ENCODE data around the gene DUOXA2. TPM values are rescaled to one million over a fixed set of nuclear protein-coding genes. Genes with fewer than 3 reads are reported as not detected.
"Not testable (repeated sequence)": the region's sequence is repeated elsewhere in the genome, so short reads cannot be mapped to it uniquely, and the experiment has no call there.

DUOXA2 gene
- polyA plus RNA-seq, 5 donors = 0.10 to 0.21 (median 0.14) TPM; not detected in 2

DNA sequence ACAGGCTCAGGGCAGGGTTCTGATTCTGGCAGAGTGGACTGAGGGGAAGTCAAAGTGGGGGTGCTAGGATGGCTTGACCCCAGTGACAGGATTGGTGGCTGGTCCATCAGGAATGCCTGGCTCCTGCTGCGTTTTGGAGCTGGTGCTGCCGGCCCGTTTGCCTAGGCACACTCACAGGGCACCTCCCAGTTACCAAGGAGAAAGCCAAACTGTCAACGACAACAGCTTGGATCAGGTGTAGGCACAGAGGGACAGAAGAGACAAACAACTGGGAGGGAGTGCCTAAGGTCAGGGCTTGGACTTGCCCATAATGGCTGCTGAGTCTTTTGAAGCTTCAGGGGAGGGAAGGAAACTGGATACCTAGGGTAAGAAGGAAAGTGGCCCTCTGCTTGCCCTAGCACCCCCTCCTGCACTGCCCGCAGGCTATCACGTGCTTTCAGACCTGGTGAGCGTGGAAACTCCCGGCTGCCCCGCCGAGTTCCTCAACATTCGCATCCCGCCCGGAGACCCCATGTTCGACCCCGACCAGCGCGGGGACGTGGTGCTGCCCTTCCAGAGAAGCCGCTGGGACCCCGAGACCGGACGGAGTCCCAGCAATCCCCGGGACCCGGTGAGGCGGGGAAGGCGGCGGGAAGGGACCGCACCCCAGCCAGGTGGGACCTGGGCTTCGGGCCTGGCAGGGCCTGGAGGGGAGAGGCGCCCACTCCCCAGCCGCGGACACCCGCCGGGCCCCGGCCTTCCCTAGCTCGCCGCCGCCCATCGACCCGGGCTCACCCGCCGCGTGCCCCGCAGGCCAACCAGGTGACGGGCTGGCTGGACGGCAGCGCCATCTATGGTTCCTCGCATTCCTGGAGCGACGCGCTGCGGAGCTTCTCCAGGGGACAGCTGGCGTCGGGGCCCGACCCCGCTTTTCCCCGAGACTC is 20.8 kb downstream of the DUOXA2 start:
- DNase-seq = no peak

DNA sequence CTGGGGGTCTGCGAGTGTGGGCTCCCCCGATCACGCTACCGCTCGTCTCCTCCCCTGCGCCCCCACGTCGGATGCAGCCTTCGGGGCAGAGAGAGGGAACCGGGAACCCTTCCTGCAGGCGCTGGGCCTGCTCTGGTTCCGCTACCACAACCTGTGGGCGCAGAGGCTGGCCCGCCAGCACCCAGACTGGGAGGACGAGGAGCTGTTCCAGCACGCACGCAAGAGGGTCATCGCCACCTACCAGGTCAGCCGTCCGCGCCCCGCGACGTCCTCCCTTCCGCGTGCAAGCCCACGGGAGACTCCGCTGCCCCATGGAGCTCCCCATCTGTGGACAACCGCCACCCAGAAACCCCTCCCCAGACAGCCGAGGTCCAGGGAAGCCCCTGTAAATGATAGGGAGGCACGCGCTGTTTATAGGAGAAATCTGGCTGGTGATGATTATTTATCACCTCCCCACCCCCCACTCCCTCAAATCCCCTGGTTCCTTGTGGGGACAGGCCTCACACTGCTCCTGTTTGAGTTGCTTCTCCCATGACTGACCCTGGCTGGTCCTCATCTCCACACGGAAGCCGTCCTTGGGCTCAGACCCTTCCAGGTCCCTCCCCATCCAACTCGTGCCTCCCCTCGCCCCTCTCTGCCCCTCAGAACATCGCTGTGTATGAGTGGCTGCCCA is 21.7 kb downstream of the DUOXA2 start:
- DNase-seq = not testable (repeated sequence)

DNA sequence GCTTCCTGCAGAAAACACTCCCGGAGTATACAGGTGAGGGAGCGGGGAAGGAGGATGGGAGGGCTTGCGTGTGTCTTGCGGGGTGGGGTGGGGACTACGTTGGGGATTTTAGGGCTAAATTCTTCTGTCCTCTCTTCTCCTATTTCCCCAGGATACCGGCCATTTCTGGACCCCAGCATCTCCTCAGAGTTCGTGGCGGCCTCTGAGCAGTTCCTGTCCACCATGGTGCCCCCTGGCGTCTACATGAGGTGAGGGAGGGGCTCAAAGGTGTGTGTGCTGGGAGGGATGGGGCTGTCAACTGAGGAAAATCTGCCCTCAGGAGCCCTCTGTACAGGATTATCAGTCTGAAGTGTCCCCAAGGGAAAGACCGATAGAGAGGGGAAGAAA is 22.2 kb downstream of the DUOXA2 start:
- no peak for DNase-seq

DNA sequence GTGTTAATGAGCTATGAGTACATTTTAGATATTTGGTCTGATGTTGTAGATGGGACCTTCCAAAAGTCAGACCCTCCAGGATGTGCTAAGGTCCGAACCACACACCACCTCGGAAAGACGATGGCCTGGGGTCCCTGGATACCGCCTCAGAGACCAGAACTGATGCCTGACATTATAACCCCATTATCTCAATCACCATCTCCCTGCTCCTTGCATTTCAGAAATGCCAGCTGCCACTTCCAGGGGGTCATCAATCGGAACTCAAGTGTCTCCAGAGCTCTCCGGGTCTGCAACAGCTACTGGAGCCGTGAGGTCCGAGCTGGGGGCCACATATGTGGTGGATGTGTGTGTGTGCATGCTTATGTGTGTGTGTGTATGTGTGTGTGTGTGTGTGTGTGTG is 23.6 kb downstream of the DUOXA2 start:
- no peak for DNase-seq

DNA sequence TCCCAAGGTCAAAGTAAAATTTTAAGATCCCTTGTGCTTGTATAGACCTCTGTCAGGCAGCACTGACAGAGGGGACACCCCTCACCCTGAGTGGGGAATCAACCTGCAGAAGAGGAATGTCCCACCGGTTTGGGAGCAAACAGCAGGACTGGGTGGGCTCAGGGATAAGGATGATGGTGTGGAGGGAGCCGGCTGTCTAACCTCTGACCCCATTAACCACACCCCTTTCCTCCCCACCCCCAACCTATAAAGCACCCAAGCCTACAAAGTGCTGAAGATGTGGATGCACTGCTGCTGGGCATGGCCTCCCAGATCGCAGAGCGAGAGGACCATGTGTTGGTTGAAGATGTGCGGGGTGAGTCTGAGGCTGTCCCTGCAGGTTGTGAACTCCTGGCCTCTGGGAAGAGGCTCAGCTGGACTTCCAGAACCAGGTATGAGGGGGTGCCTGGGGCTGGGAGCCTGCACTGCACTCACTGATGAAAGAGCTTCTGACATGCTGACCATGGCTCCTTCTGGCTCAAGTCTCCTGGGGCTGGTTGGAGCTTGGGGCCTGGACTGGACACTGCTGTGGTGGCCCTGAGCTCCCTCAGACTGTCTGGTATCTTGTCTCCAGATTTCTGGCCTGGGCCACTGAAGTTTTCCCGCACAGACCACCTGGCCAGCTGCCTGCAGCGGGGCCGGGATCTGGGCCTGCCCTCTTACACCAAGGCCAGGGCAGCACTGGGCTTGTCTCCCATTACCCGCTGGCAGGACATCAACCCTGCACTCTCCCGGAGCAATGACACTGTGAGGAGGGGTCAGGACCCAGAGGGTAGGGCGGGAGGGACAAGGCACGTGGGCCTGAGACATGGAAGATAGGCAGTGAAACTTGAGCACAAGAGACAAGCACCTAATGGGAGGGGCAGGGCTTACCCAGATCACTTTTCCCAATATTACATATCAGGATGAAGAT is 25.0 kb downstream of the DUOXA2 start:
- no peak for DNase-seq

DNA sequence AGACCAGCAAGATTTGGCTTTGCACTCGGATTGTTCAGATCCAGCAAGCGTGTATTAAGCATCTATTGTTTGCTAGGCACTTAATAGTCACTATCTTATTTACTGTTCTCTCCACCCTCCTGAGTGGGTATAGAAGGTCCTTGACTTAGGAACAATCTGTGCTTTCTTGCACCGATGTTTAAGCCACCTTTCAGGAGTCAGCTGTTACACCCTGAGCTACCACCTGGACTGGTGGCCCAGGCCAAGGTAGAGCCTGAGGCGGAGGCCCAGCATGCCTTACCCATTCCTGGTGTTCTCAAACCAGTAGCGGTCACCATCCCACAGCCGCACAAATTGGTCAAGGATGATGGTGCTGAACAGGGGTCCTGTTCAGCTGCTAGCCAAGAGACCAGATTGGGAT is 25.6 kb downstream of the DUOXA2 start:
- no peak for DNase-seq

DNA sequence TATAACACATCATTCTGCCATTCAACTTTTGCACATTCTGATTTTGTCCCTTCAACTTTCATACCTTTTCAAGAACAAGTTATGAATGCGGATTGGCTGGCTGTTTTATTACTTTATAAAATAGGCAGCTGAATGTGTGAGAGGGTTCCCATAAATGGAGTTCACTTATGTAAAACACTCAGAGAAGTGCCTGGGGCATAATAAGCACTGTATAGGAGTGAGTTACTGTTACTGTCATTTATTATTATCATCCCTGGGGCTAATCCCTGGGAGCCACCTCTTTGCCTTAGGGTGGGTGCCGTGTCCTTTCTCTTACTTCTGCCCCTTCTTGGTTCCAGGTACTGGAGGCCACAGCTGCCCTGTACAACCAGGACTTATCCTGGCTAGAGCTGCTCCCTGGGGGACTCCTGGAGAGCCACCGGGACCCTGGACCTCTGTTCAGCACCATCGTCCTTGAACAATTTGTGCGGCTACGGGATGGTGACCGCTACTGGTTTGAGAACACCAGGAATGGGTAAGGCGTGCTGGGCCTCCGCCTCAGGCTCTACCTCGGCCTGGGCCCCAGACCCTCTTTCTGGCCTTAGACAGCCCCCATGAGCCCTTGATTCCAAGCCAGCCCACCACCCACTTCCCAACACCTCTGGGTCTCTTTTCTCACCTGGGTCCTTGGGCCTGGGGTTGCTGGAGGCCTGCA is 26.6 kb downstream of the DUOXA2 start:
- DNase-seq = no peak

DNA sequence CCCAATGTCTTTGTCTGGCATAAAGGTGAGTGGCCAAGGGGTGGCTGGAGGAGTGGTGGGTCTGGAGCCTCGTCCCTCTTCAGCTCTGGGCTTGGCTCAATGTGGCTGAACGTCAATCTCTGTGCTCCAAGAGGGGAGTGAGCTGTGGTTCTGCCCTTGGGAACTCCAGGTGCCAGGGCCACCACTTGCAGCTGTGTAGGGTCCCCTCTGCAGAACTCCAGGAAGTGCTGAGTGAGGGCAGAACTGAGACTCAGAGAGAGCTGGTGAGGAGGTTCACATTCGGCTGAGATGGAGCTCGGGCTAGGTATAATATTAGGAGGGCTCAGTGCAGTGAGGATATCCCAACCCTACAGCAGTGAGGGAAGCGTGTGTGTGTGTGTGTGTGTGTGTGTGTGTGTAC is 27.3 kb downstream of the DUOXA2 start:
- no peak for DNase-seq

DNA sequence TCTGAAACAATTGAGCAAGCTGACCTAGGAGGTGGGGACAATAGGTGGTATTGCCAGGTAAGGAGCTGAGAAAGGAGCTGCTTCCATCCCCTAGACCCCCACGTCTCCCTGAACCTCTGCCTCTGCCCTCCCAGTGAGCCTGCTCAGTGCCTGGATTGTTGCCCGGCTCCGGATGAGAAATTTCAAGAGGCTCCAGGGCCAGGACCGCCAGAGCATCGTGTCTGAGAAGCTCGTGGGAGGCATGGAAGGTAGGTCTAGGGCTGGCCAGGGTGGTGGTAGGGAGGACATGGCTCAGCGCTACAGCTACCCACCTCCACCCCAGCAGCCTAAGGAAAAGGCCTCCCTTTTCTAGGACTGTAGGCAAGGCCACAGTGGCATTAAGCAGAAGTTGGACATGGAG is 28.9 kb downstream of the DUOXA2 start:
- no peak for DNase-seq

DNA sequence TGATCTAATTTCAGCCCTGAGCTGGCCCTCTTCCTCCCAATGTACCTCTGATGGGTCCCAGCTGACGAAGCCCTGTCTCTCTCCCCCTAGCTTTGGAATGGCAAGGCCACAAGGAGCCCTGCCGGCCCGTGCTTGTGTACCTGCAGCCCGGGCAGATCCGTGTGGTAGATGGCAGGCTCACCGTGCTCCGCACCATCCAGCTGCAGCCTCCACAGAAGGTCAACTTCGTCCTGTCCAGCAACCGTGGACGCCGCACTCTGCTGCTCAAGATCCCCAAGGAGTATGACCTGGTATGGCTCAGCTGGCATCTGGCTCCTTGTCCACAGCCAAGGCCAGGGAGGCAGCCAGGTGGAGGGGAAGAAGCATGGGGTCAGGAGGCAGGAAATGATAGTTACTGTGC is 29.8 kb downstream of the DUOXA2 start:
- DNase-seq = no peak

DNA sequence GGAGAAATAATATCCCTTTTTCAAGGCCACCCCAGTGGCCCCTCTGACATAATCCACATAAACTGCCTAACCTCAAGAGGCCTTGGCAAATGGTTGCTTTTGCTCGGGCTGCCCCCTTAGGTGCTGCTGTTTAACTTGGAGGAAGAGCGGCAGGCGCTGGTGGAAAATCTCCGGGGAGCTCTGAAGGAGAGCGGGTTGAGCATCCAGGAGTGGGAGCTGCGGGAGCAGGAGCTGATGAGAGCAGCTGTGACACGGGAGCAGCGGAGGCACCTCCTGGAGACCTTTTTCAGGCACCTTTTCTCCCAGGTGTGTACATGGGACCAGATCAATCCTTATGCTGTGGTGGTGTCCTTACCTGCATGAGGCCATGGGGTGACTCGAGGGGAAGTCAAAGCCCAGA is 30.6 kb downstream of the DUOXA2 start:
- no peak for DNase-seq

DNA sequence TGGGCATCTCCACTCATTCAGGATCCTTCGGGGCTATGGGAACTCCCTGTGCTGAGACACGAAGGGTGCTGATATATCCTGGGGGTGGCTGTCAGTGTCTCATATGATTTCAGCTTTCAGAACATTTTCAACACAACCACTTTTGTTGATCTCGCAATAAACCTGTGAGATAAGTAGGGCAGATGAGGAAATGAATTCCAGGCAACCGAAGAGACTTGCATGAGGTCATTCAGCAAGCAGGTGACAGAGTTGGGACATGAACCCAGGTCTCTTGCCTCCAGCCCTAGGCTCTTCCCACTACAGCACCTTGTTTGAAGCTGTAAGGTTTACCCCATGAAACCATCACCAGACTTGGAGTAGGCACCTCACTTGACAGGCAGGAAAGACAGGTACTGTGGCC is 32.3 kb downstream of the DUOXA2 start:
- DNase-seq = no peak

DNA sequence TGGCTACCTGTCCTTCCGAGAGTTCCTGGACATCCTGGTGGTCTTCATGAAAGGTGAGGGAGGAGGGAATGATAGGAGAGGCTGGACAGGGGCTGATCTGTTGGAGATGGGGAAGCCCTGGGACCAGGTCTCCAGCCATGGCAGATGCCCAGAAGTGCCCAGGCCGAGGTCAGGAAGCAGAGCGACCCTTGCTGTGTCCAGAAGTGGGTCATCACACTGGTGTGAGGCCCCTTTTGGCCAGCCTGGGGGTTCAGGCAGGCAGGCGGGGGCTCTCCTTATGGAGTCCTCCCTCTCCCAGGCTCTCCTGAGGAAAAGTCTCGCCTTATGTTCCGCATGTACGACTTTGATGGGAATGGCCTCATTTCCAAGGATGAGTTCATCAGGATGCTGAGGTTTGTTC is 33.5 kb downstream of the DUOXA2 start:
- DNase-seq = no peak

DNA sequence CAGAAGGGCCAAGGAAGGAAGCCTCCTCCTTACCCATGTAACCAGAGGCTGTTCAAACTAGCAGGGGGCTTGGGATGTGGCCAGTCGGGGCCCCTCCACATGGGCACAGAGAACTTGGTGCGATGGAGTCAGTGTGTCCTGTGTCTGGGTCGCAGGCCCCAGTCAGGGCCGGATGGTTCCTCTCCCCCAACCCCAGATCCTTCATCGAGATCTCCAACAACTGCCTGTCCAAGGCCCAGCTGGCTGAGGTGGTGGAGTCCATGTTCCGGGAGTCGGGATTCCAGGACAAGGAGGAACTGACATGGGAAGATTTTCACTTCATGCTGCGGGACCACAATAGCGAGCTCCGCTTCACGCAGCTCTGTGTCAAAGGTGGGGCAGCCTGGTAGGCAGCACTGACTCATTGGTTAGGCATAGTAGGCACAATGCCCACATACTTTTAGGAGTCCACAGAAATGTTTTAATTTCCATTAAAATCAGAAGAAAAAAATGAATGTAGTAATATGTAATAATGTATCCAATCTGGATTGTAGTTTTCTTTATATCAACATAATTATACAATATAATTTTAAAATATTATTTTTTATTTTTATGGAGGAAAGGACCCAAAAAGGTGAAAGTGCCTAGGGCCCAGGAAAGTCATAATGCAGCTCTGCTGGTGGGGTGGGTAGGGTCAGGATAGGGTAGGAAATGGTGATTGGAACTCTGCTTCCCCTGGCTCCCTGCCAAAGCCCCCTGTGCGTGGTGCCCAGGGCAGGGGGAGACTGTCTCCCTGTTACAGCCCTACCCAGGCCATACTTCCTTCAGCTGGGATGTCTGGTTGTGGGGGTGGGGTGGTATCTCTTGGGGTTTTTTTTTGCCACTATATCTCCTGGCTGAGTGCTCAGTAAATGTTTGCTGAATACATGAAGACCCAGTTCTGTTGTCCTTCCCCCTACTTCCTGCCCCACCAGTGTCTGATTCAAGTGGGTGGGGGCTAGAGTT is 34.2 kb downstream of the DUOXA2 start:
- DNase-seq = no peak

DNA sequence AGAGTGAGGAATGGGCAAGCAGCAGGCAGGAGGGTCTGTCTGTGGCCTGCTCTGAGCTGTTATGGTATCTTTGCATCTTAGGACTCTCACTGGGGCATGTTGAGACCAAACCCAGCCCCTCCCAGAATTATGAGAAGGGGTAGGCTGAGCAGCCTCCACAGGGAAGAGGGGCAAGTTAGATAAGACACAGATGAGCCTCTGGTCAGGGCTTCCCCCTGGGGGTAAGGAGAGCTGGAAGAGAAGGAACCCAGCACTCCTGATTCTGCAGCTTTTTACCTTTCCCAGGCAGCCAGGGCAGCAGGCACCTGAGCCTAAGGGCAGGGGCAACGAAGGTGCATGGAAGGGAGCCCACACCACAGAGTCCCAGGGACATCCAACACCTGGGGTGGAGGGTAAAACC is 34.9 kb downstream of the DUOXA2 start:
- DNase-seq = no peak

DNA sequence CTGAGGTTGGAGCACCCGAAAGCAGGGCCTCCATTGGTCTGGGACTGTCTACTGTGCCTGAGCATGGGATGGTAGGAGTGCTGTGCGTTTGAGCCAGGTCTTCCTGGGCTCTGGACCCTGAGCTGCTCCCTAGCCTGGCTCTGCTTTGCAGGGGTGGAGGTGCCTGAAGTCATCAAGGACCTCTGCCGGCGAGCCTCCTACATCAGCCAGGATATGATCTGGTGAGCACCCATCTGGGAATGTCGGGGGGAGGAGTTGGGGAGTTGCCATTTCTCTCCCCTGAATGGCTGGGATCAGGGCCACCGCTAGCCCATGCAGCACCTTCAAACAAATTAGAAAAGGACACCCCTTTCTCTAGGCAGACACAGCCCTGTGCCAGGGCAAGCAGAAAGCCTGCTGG is 36.4 kb downstream of the DUOXA2 start:
- DNase-seq = no peak

DNA sequence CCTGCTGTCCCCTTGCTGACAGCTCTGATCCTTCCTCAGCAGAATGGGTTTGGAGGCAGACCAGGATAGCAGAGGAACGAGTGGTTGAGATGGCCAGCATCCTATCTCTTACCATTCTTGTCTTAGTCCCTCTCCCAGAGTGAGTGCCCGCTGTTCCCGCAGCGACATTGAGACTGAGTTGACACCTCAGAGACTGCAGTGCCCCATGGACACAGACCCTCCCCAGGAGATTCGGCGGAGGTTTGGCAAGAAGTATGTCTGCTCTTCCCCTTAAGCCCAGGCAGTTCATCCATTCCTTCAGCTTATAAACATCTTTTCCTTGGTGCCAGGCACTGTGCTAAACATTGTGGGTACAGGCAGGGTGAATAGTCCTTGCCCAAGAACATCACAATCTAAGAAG is 36.9 kb downstream of the DUOXA2 start:
- no peak for DNase-seq

DNA sequence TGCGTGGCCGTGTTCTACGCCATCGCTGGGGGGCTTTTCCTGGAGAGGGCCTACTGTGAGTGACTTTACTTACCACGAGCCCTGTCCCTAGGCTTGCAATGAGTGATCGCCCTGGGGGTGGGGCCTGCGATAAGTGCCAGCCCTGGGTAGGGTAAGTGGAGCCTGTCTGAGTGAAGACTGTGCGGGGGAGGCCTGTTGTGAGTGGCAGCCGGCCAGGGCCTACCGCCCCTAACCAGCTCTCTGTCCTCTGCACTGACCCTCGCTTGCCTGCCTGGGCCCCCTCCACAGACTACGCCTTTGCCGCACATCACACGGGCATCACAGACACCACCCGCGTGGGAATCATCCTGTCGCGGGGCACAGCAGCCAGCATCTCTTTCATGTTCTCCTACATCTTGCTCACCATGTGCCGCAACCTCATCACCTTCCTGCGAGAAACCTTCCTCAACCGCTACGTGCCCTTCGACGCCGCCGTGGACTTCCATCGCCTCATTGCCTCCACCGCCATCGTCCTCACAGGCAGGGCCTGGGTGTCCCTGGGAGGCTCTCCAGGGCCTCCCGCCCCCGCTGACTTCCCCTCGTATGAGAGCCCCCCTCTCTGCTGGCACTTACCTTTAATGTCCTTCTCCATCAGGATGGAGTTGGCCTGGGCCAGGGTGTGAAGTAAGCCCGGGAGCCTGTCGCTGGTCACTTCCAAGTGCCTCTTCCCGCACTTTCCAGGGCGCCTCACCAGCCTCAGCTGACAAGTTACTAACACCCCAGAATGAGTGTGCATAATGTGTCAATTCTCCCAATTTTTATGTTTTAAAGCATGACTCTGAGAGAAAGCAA is 38.1 kb downstream of the DUOXA2 start:
- no peak for DNase-seq

DNA sequence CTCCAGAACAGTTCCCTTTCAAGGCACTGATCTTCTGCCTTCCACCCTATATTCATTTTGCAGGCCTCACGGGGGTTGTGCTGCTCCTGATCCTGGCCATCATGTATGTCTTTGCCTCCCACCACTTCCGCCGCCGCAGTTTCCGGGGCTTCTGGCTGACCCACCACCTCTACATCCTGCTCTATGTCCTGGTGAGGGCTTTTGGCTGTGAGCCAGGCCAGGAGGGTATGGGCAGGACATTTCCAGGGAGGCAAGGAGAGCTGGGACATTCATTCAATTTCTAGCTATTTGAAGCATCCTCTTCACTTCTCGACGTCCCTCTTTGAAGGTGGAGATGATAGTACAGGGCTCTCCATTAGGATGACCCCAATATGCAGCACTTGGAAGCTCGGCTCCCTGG is 41.6 kb downstream of the DUOXA2 start:
- DNase-seq = no peak
